ENCODE results near the gene NAB1. TPM values are rescaled to one million over a fixed set of nuclear protein-coding genes. Genes with fewer than 3 reads are reported as not detected.

NAB1 gene
- total RNA-seq, 6 experiments from 2014 or later = 22.0 to 29.9 (median 23.8) TPM

DNA sequence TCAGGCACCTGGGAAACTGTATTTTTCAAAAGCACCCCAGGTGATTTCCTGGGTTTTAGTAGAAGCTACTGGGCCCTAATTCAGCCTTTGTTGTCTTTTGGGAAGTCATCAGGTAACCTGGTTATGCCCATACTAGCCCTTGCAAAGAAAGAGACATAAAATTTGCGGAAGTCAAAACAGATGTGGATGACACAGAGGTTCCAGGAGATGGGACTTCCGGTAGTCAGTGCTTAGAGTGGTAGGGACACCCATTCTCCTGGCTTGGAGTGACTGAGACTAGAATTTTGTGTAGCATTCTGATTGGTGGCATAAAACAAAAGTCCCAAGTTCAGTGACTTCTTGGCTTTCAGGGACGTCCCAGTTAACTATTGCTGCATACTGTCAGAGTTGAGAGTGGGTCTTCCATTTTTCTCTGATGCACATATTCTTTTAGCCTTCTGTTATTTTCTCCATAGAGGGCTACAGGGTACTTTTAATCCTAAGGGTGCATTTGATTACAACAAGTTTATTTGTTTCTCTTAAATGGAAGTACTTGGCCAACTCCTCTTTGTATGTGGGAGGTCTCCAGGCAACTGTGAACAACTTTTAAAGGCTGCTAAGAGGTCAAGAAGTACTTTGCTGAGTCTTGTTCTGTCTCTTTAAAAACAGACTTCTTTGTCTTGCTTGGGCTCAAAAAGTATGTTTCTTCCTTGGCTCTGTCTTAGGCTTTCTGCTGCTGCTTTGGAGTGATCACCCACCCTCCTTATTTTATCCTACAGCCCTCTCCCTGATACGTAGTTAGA is 8.8 kb downstream of the NAB1 start:
- DNase-seq = no peak
- TF ChIP-seq POLR2A (IDR thresholded peaks at IDR 0.05) = no peak
- TF ChIP-seq, protein P1, sequence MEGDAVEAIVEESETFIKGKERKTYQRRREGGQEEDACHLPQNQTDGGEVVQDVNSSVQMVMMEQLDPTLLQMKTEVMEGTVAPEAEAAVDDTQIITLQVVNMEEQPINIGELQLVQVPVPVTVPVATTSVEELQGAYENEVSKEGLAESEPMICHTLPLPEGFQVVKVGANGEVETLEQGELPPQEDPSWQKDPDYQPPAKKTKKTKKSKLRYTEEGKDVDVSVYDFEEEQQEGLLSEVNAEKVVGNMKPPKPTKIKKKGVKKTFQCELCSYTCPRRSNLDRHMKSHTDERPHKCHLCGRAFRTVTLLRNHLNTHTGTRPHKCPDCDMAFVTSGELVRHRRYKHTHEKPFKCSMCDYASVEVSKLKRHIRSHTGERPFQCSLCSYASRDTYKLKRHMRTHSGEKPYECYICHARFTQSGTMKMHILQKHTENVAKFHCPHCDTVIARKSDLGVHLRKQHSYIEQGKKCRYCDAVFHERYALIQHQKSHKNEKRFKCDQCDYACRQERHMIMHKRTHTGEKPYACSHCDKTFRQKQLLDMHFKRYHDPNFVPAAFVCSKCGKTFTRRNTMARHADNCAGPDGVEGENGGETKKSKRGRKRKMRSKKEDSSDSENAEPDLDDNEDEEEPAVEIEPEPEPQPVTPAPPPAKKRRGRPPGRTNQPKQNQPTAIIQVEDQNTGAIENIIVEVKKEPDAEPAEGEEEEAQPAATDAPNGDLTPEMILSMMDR (IDR thresholded peaks at IDR 0.05) = no peak
- intact Hi-C loops (cut with DNase I) = no loop called here
- H3K36me3 ChIP-seq = no peaks in the 10 kb centered on the region
- H3K9me3 ChIP-seq = no peaks in the 10 kb centered on the region
- no peaks in the 10 kb centered on the region for H3K27me3 ChIP-seq
- H3K4me3 ChIP-seq = no peak overlapping the region
- H3K27ac ChIP-seq = no peak overlapping the region
- 77% methylated on average over 4 of the region's 4 CpGs for WGBS (ENCODE audit: insufficient coverage, low coverage, low lambda C conversion rate, missing lambda C conversion rate)
- H3K4me1 ChIP-seq = peaks cover 0 to 26% (median 5%) of the 10 kb centered on the region in 4 donors
- ATAC-seq = peak in 1 of 4 donors; percentile 28

DNA sequence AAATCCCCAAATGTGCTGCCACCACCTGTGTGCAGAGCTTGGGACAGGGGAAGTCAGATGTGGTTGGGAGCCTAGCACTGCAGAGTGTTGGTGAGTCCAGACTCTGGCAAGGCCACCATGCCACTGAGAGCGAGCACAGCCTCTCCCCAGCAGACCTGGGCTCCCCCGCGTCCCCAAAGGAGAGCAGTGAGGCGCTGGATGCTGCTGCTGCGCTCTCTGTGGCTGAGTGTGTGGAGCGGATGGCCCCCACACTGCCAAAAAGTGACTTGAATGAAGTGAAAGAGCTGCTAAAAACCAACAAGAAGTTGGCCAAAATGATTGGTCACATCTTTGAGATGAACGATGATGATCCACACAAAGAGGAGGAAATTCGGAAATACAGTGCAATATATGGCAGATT is 10.7 kb downstream of the NAB1 start:
- H3K9me3 ChIP-seq = no peaks in the 10 kb centered on the region
- intact Hi-C loops (cut with DNase I) = no loop called here

DNA sequence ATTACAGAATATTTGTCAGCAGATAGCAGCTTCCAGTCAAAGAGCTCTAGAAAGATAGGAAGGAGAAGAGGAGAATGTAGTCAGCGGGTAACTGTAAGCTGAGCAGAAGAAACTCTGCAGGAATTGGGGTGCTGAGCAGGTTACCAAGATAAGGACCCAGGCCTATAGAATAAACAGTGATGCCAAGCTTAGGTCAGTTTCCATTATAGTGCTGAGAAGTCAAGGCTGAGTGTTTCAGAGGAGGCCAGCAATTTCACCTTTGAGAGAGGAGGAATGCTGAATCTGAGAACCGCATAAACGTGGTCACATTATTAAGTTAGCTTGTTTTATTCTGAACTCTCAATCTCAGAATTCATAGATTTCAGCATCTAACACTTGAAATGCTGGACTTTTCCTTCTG is 13.9 kb downstream of the NAB1 start:
- no peak overlapping the region for H3K4me3 ChIP-seq
- ATAC-seq (peak; percentile 17 to 30 (median 22)), DNase-seq (no peak)
- no peak for TF ChIP-seq POLR2A (IDR thresholded peaks at IDR 0.05)
- TF ChIP-seq, protein P1 (IDR thresholded peaks at IDR 0.05) = no peak
- H3K27ac ChIP-seq = peak overlapping the region in 2 of 3 donors; percentile 10 to 23
- H3K9me3 ChIP-seq = no peaks in the 10 kb centered on the region
- H3K4me1 ChIP-seq = peaks cover 0 to 19% (median 4%) of the 10 kb centered on the region in 4 donors
- no peaks in the 10 kb centered on the region for H3K36me3 ChIP-seq
- intact Hi-C loops (cut with DNase I) = no loop called here
- 51% methylated on average over 3 of the region's 3 CpGs for WGBS (ENCODE audit: insufficient coverage, low coverage, low lambda C conversion rate, missing lambda C conversion rate)
- H3K27me3 ChIP-seq = no peaks in the 10 kb centered on the region

More for the DNA sequence above, 10.7 kb downstream of the NAB1 start:
- H3K36me3 ChIP-seq = no peaks in the 10 kb centered on the region
- no peaks in the 10 kb centered on the region for H3K27me3 ChIP-seq
- H3K4me3 ChIP-seq = no peak overlapping the region
- DNase-seq (no peak), ATAC-seq (no peak)
- H3K4me1 ChIP-seq = peaks cover 0 to 39% (median 7%) of the 10 kb centered on the region in 4 donors
- no peak for TF ChIP-seq POLR2A (IDR thresholded peaks at IDR 0.05)
- TF ChIP-seq, protein P1 (IDR thresholded peaks at IDR 0.05) = no peak
- 100% methylated on average over 7 of the region's 8 CpGs for WGBS (ENCODE audit: insufficient coverage, low coverage, low lambda C conversion rate, missing lambda C conversion rate)
- H3K27ac ChIP-seq = no peak overlapping the region

DNA sequence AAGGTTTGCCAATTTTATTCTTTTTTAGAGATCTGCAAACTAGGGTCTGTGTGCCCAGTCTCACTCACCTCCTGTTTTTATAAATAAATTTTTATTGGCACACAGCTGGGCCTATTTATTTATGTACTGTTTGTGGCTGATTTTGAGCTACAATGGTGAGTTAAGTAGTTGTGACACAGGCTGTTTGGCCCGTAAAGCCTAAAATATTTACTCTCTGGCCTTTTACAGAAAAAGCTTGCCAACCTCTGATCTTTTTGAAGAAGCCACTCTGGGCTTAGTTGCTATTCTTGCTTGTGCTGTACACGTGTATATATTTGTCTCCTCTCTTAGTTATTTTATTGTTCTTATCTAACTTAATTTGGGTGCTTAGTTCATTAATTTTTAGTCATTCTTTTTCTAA is 14.5 kb downstream of the NAB1 start:
- peak; percentile 91 to 94 (median 92) for ATAC-seq
- no peak overlapping the region for H3K4me3 ChIP-seq
- H3K4me1 ChIP-seq = peaks cover 0 to 18% (median 4%) of the 10 kb centered on the region in 4 donors
- H3K27me3 ChIP-seq = no peaks in the 10 kb centered on the region
- WGBS (ENCODE audit: insufficient coverage, low coverage, low lambda C conversion rate, missing lambda C conversion rate) = 11% methylated on average over 2 of the region's 2 CpGs
- TF ChIP-seq, protein P1 (IDR thresholded peaks at IDR 0.05) = no peak
- TF ChIP-seq POLR2A (IDR thresholded peaks at IDR 0.05) = no peak
- intact Hi-C loops (cut with DNase I) = no loop called here
- DNase-seq = no peak
- H3K36me3 ChIP-seq = no peaks in the 10 kb centered on the region
- H3K9me3 ChIP-seq = no peaks in the 10 kb centered on the region
- H3K27ac ChIP-seq = peak overlapping the region in 2 of 3 donors; percentile 12 to 23

All from right lobe of liver (tissue), 6 donors.